HG03354 (cell line): Measurements from ENCODE around the gene REC114.

Source experiments
- ATAC-seq: cut with Tn5 transposase; IDR thresholded peaks from one replicate; pipeline ENCODE4 v1.9.1; 2021; ENCODE audit warnings: mild to moderate bottlenecking; ENCODE audit not compliant: unreplicated experiment, poor library complexity, severe bottlenecking

Gene REC114

GRCh38 chr15:73599934-73600333 is 157.0 kb downstream of the REC114 start:
- ATAC-seq: no peak

GRCh38 chr15:73600413-73601335 is 157.7 kb downstream of the REC114 start:
- no peak for ATAC-seq

- no peak for ATAC-seq
Observed at GRCh38 chr15:73601451-73602445, 158.8 kb downstream of the REC114 start.

- no peak for ATAC-seq
Observed at GRCh38 chr15:73602446-73602843, 159.5 kb downstream of the REC114 start.

- no peak for ATAC-seq
Observed at GRCh38 chr15:73602992-73603391, 160.0 kb downstream of the REC114 start.

- ATAC-seq: no peak
Observed at GRCh38 chr15:73604477-73604876, 161.5 kb downstream of the REC114 start.

GRCh38 chr15:73605759-73606436 is 162.9 kb downstream of the REC114 start:
- ATAC-seq: no peak

GRCh38 chr15:73607405-73607804 is 164.4 kb downstream of the REC114 start:
- ATAC-seq: no peak

GRCh38 chr15:73607843-73608242 is 164.9 kb downstream of the REC114 start:
- no peak for ATAC-seq

- no peak for ATAC-seq
Observed at GRCh38 chr15:73608475-73608874, 165.5 kb downstream of the REC114 start.

GRCh38 chr15:73608941-73609340 is 166.0 kb downstream of the REC114 start:
- no peak for ATAC-seq
